Measurements from ENCODE around the gene BDKRB1.

GRCh38 chr14:96304956-96305355, 48.9 kb downstream of the BDKRB1 start:
- TF ChIP-seq PATZ1 (CRISPR knock-in tag; IDR thresholded peaks at IDR 0.05; ENCODE audit: borderline replicate concordance) (no peak), GLIS3 (CRISPR knock-in tag; IDR thresholded peaks at IDR 0.05) (no peak), CREB5 (CRISPR knock-in tag; IDR thresholded peaks at IDR 0.05; ENCODE audit: low read depth) (no peak), CSRNP3 (CRISPR knock-in tag; IDR thresholded peaks at IDR 0.05) (no peak), ZC3H10 (CRISPR knock-in tag; IDR thresholded peaks at IDR 0.05) (no peak), TOX (CRISPR knock-in tag; IDR thresholded peaks at IDR 0.05; ENCODE audit: borderline replicate concordance) (no peak), PPARA (CRISPR knock-in tag; IDR thresholded peaks at IDR 0.05; ENCODE audit: borderline replicate concordance) (no peak), ZNF70 (CRISPR knock-in tag; IDR thresholded peaks at IDR 0.05) (no peak), ZNF565 (CRISPR knock-in tag; conservative IDR thresholded peaks at IDR 0.05; ENCODE audit: low read depth) (no peak), POU6F1 (CRISPR knock-in tag; IDR thresholded peaks at IDR 0.05; ENCODE audit: borderline replicate concordance, low read depth) (no peak)
